ENCODE results near the gene MYRFL. TPM values are rescaled to one million over a fixed set of nuclear protein-coding genes. Genes with fewer than 3 reads are reported as not detected.

MYRFL gene
- total RNA-seq, 1 donor from 2014 or later = not detected

GRCh38 chr12:69932676-69933552 lies 107.9 kb downstream of the MYRFL start:
- DNase-seq (ENCODE audit: low read depth) = no peak
- TF ChIP-seq CTCF (conservative IDR thresholded peaks at IDR 0.05; ENCODE audit: low read depth, low read length) = no peak
- H3K4me3 ChIP-seq (ENCODE audit: low read depth, low read length) = no peak overlapping the region

- DNase-seq (ENCODE audit: low read depth) = no peak
- no peak for TF ChIP-seq CTCF (conservative IDR thresholded peaks at IDR 0.05; ENCODE audit: low read depth, low read length)
These were observed 109.0 kb downstream of the MYRFL start for GRCh38 chr12:69934011-69934410.

GRCh38 chr12:69935651-69936100 lies 110.6 kb downstream of the MYRFL start:
- no peak for TF ChIP-seq CTCF (conservative IDR thresholded peaks at IDR 0.05; ENCODE audit: low read depth, low read length)
- no peak overlapping the region for H3K4me3 ChIP-seq (ENCODE audit: low read depth, low read length)
- no peak for DNase-seq (ENCODE audit: low read depth)

More at GRCh38 chr12:69934011-69934410, 109.0 kb downstream of the MYRFL start:
- H3K4me3 ChIP-seq (ENCODE audit: low read depth, low read length) = no peak overlapping the region

- no peak for DNase-seq (ENCODE audit: low read depth)
- H3K4me3 ChIP-seq (ENCODE audit: low read depth, low read length) = no peak overlapping the region
- no peak for TF ChIP-seq CTCF (conservative IDR thresholded peaks at IDR 0.05; ENCODE audit: low read depth, low read length)
These were observed 111.2 kb downstream of the MYRFL start for GRCh38 chr12:69936214-69936731.

GRCh38 chr12:69936766-69937165 lies 111.7 kb downstream of the MYRFL start:
- no peak for DNase-seq (ENCODE audit: low read depth)
- TF ChIP-seq CTCF (conservative IDR thresholded peaks at IDR 0.05; ENCODE audit: low read depth, low read length) = no peak
- no peak overlapping the region for H3K4me3 ChIP-seq (ENCODE audit: low read depth, low read length)

GRCh38 chr12:69947123-69947522 lies 122.1 kb downstream of the MYRFL start:
- DNase-seq (ENCODE audit: low read depth) = no peak
- H3K4me3 ChIP-seq (ENCODE audit: low read depth, low read length) = no peak overlapping the region
- no peak for TF ChIP-seq CTCF (conservative IDR thresholded peaks at IDR 0.05; ENCODE audit: low read depth, low read length)
